ENCODE results near the gene ZNF554.
A peak's percentile ranks its signal among the peaks of the same experiment; 100 is the strongest.

Gene ZNF554

DNA sequence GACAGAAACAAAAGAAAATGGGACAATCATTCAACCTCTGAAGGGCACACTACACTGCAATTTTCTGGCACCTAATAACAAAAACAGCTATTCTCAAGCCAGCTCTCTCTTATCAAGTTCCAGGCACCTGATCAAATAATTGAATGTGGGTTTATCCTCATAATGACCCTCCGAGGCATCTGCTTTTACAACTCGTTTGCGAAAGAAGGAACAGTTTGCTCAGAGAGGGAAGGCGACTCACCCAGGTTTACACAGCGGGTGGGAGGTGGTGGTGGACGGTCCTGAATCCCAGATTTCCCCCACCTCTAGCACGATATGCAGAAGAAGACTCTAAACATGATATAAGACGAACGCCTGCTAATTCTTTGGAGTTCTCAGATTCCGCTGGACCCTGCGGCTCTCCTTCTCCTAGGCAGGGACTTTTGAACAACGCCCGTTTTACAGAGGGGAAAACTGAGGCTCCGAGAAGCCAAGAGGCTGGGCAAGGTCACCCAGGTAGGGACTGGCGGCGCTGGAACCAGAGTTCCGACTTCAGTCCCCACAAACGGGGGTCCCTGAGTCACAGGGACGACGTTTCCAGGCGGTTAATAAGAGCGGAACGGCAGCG, 37.2 kb upstream of the ZNF554 start:
- peaks cover 0 to 69% (median 38%) of the 10 kb centered on the region in 4 donors for H3K4me1 ChIP-seq
- no peaks in the 10 kb centered on the region for H3K9me3 ChIP-seq
- H3K36me3 ChIP-seq: peaks cover 0 to 14% (median 0%) of the 10 kb centered on the region in 3 donors
- DNase-seq: no peak
- TF ChIP-seq, protein P1, sequence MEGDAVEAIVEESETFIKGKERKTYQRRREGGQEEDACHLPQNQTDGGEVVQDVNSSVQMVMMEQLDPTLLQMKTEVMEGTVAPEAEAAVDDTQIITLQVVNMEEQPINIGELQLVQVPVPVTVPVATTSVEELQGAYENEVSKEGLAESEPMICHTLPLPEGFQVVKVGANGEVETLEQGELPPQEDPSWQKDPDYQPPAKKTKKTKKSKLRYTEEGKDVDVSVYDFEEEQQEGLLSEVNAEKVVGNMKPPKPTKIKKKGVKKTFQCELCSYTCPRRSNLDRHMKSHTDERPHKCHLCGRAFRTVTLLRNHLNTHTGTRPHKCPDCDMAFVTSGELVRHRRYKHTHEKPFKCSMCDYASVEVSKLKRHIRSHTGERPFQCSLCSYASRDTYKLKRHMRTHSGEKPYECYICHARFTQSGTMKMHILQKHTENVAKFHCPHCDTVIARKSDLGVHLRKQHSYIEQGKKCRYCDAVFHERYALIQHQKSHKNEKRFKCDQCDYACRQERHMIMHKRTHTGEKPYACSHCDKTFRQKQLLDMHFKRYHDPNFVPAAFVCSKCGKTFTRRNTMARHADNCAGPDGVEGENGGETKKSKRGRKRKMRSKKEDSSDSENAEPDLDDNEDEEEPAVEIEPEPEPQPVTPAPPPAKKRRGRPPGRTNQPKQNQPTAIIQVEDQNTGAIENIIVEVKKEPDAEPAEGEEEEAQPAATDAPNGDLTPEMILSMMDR (IDR thresholded peaks at IDR 0.05): no peak
- peak overlapping the region; percentile 74 to 99 for H3K4me3 ChIP-seq
- H3K27ac ChIP-seq: peak overlapping the region; percentile 85 to 91
- no peaks in the 10 kb centered on the region for H3K27me3 ChIP-seq
- intact Hi-C loops (cut with DNase I; ENCODE audit: low total_unique reads): no loop called here

DNA sequence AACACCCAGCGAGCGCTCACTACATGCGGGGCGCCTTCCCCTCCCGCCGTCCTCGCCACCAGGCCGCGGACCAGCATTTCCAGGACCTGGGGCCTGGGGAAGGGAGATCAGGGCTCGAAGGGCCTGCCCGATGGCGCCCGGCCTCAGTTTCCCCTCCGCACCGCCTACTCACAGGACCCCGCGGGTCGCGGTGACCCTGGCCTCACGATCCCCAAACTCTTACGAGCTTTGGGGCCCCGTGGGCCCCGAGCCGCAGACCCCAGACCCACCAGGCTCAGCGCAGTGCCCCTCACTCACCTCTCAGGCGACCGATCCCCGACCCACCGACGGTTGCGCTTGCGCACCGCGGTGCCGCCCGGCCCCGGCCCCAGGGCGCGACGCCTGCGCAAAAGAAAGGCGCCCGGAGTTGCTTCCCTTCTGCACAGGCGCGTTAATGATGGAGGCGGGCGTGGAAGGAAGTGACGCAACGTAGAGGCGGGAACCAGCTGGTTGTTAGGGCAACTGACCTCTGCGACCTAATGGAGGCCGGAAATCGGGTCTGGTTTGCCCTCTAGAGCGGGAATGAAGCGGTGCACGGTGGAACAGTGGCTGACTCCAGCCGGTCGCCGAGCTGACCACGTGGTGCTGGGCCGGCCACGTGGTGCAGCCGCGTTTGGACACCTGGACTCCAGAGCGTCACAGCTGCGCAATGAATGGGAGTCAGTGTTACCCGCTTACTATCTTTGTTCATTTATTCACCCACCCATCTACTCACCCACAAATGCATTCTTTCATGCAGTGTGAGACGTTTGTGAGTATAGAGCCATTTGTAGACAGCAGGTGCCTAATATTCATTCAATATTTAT, 36.5 kb upstream of the ZNF554 start, which contains the start of gene SGTA:
Gene SGTA (minus strand): TSS at position 338 of the 845 bp plus-strand sequence. CDS start 14,205 bp downstream, outside the sequence.
- intact Hi-C loops (cut with DNase I; ENCODE audit: low total_unique reads): no loop called here
- Histone ChIP-seq H3K9me3 (no peaks in the 10 kb centered on the region), H3K4me3 (peak within 1 kb of the TSS; percentile 74 to 99), H3K4me1 (peaks cover 0 to 69% (median 38%) of the 10 kb centered on the region in 4 donors), H3K36me3 (peaks cover 0 to 7% (median 0%) of the 10 kb centered on the region in 3 donors), H3K27ac (peak within 1 kb of the TSS; percentile 85 to 91), H3K27me3 (no peaks in the 10 kb centered on the region)
- TF ChIP-seq, protein P1 (IDR thresholded peaks at IDR 0.05): peak; percentile 49 to 63
- DNase-seq: peak; percentile 98 to 99

DNA sequence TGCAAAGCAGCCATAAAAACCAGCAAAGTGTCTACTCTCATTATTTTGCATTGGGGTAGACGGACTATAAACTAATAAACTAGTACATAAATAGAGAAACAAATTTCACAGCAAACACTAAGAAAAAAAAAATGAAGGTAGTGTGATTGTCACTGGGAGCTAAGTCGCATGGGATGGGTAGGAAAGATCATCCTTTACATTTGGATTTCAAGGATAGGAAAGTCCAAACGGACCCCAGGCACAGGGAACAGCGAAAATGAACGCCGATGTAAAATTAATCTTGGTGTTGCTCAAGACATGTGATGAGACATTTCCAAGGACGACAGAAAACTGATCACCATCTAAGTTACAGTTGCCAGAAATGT, 35.9 kb upstream of the ZNF554 start:
- Histone ChIP-seq H3K4me1 (peaks cover 0 to 66% (median 38%) of the 10 kb centered on the region in 4 donors), H3K27me3 (no peaks in the 10 kb centered on the region), H3K4me3 (peak overlapping the region; percentile 74 to 99), H3K27ac (peak overlapping the region in 1 of 2 donors; percentile 91), H3K9me3 (no peaks in the 10 kb centered on the region), H3K36me3 (peaks cover 0 to 4% (median 0%) of the 10 kb centered on the region in 3 donors)
- TF ChIP-seq, protein P1 (IDR thresholded peaks at IDR 0.05): no peak
- intact Hi-C loops (cut with DNase I; ENCODE audit: low total_unique reads): no loop called here
- no peak for DNase-seq

DNA sequence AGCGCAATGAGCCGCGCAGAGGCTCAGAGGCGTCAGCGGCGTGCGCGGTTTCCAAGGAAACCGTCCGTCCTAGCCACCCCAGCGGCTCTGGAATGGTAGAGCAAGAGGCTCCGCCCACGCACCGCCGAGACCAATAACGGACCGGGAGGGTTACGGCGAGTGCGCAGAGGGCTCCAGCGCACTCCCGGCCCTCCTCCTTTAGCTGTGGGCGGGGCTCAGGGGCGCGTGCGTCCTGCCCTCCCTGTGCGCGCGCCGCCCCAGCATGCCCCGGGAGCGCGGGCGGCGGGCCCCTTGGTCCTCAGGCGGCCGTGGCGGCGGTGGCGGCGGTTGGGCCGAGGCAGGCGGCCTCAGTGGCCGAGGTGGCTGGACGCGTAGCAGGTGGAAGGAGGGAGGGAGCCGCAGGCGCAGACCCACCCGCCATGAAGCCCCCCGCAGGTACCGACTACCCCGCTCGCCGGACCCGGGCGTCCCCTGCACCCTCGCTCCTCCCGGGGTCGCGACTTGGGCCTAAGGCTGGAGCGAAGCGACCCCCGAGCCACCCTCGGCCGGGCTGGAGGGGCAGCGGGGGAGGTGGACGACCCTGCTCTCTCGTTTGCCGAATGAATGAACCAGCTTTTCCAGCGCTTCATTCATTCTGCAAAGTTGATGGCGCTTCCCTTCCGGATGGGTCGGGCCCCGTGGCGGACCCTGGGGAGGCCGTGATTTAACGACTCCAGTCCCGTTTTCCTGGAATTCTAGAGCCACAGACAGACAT, 34.2 kb upstream of the ZNF554 start, which contains the start of gene THOP1:
Gene THOP1 (plus strand): TSS at position 260 of the 754 bp plus-strand sequence. CDS start 160 bp downstream, at position 420.
- no peaks in the 10 kb centered on the region for H3K9me3 ChIP-seq
- TF ChIP-seq, protein P1 (IDR thresholded peaks at IDR 0.05): no peak
- peak within 1 kb of the TSS; percentile 66 to 79 for H3K4me3 ChIP-seq
- DNase-seq: peak; percentile 99
- peaks cover 0 to 4% (median 0%) of the 10 kb centered on the region in 3 donors for H3K36me3 ChIP-seq
- intact Hi-C loops (cut with DNase I; ENCODE audit: low total_unique reads): no loop called here
- peak within 1 kb of the TSS; percentile 37 to 70 for H3K27ac ChIP-seq
- peaks cover 0 to 53% (median 36%) of the 10 kb centered on the region in 4 donors for H3K4me1 ChIP-seq
- H3K27me3 ChIP-seq: no peaks in the 10 kb centered on the region

DNA sequence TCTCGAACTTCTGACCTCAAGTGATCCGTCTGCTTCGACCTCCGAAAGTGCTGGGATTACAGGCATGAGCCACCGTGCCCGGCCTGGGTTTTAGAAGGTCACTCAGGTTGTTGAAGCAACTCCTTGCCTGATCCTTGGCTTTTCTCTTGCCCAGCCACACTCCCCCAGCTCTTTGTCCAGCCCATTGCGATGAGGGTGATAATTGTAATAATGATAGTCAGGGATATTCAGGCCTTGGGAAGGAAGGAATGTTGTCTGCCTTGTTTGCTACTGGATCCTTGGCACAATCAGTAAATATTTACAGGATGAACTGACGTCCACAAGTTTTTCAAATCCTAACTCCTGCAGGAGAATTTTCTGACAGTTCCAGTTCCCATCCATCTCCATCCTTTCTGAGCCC, 32.6 kb upstream of the ZNF554 start:
- no peaks in the 10 kb centered on the region for H3K27me3 ChIP-seq
- H3K4me3 ChIP-seq: no peak overlapping the region
- no peaks in the 10 kb centered on the region for H3K9me3 ChIP-seq
- TF ChIP-seq, protein P1 (IDR thresholded peaks at IDR 0.05): no peak
- peaks cover 0 to 21% (median 13%) of the 10 kb centered on the region in 3 donors for H3K36me3 ChIP-seq
- H3K27ac ChIP-seq: no peak overlapping the region
- intact Hi-C loops (cut with DNase I; ENCODE audit: low total_unique reads): no loop called here
- peaks cover 0 to 36% (median 25%) of the 10 kb centered on the region in 4 donors for H3K4me1 ChIP-seq
- no peak for DNase-seq
